ENCODE measurements around the gene WDR93.

DNA sequence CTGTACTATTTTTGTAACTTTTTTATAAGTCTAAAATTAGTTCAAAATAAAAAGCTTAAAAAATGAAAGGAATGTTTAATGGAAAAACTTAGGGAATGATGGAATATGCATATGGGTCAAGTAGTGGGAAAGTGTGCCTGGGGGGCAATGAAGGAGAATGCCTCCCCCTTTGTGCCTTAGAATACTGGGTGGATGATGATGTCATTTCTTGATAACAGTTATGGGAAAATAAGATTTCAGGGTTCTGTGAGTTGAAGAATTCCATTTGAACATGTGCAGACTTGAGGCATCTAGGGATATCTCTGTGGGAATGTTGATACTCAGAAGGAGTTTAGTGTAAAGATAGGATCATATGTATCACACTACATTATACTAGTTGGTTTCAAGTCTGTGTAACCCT is 13.8 kb downstream of the WDR93 start:
- TF ChIP-seq, protein P1, sequence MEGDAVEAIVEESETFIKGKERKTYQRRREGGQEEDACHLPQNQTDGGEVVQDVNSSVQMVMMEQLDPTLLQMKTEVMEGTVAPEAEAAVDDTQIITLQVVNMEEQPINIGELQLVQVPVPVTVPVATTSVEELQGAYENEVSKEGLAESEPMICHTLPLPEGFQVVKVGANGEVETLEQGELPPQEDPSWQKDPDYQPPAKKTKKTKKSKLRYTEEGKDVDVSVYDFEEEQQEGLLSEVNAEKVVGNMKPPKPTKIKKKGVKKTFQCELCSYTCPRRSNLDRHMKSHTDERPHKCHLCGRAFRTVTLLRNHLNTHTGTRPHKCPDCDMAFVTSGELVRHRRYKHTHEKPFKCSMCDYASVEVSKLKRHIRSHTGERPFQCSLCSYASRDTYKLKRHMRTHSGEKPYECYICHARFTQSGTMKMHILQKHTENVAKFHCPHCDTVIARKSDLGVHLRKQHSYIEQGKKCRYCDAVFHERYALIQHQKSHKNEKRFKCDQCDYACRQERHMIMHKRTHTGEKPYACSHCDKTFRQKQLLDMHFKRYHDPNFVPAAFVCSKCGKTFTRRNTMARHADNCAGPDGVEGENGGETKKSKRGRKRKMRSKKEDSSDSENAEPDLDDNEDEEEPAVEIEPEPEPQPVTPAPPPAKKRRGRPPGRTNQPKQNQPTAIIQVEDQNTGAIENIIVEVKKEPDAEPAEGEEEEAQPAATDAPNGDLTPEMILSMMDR (IDR thresholded peaks at IDR 0.05), result no peak
- TF ChIP-seq EP300 (IDR thresholded peaks at IDR 0.05), result no peak
